Tibial nerve (tissue), 4 donors: ENCODE data around the gene FAM171A1.

Source experiments
- CTCF ChIP-seq, 5 experiments: fragments of 200-600 bp in 3 of 5; fragments of 450-650 bp in 2 of 5; sonication (generic) in 3 of 5; IDR thresholded peaks; one replicate each; pipeline ENCODE4 v1.5.1; 2016 to 2019; ENCODE audit warnings: antibody characterized with exemption in 5 of 5, mild to moderate bottlenecking in 3 of 5, moderate library complexity in 2 of 5
- EP300 ChIP-seq, 2 donors: sonication (generic); formaldehyde crosslinking; IDR thresholded peaks; one replicate each; pipeline ENCODE4 v1.6.1; 2017; ENCODE audit warnings: antibody characterized with exemption in 2 of 2, mild to moderate bottlenecking in 1 of 2

DNA sequence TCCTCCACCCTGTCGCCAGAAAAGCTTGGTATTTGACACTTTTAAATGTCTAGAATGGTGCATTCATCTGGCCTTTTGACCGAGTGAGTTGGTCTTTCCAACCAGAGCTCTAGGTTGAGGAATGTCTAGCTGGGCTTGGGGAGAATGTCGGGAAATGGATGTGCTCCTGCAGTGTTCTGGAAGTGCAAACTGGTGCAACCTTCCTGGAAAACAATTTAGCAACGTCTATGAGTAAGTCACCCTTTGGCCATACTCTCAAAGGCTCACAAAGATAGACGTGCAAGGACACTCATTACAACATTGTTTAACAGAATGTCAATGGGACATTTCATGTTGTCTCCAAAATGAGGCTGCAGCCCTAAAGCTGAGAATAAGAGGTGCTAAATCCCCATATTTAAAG lies 190.4 kb downstream of the FAM171A1 start:
- TF ChIP-seq EP300 (IDR thresholded peaks at IDR 0.05): no peak
- no peak for TF ChIP-seq CTCF (IDR thresholded peaks at IDR 0.05)
